B cell (primary cell): Measurements from ENCODE around the gene POLD1.

ENCODE experiments used
- EZH2 ChIP-seq: IDR thresholded peaks from 2 replicates; pipeline ENCODE4 v1.6.1; 2012; ENCODE audit warnings: borderline replicate concordance, low read depth, mild to moderate bottlenecking, moderate library complexity, low read length; ENCODE audit not compliant: insufficient read depth, poor library complexity, severe bottlenecking
- TF ChIP-seq, protein P1 (sequence below): fragments of 200-600 bp; IDR thresholded peaks from one replicate; pipeline ENCODE4 v1.8.0; 2022; ENCODE audit warnings: antibody characterized with exemption, mild to moderate bottlenecking

GRCh38 chr19:50357178-50358100, 26.7 kb upstream of the POLD1 start:
- TF ChIP-seq, protein P1, sequence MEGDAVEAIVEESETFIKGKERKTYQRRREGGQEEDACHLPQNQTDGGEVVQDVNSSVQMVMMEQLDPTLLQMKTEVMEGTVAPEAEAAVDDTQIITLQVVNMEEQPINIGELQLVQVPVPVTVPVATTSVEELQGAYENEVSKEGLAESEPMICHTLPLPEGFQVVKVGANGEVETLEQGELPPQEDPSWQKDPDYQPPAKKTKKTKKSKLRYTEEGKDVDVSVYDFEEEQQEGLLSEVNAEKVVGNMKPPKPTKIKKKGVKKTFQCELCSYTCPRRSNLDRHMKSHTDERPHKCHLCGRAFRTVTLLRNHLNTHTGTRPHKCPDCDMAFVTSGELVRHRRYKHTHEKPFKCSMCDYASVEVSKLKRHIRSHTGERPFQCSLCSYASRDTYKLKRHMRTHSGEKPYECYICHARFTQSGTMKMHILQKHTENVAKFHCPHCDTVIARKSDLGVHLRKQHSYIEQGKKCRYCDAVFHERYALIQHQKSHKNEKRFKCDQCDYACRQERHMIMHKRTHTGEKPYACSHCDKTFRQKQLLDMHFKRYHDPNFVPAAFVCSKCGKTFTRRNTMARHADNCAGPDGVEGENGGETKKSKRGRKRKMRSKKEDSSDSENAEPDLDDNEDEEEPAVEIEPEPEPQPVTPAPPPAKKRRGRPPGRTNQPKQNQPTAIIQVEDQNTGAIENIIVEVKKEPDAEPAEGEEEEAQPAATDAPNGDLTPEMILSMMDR = peak; percentile 89
- TF ChIP-seq EZH2 = no peak
